ENCODE data around the gene WNT2.

DNA sequence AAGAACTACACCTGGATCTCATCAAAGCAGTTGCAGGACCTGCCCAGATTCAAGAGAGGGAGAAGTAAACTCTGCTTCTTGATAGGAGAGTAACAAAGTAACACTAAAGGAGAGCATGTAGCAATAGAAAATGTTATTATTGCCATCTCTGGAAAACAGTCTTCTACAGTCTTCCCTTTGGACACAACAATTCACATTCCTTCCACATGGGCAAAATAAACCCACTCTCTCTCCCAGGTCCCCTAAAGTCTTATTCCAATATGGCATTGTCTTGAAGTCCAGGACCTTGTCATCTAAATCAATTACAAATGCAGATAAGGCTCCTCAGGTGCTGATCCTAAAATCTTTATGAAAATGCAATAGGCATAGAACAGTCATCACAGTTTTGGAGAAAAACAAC, 10.3 kb upstream of the WNT2 start:
- TF ChIP-seq CREB5 (CRISPR knock-in tag; IDR thresholded peaks at IDR 0.05; ENCODE audit: low read depth) (no peak), ZFP30 (CRISPR knock-in tag; IDR thresholded peaks at IDR 0.05) (no peak), POU6F1 (CRISPR knock-in tag; IDR thresholded peaks at IDR 0.05; ENCODE audit: borderline replicate concordance, low read depth) (no peak), TSHZ2 (CRISPR knock-in tag; IDR thresholded peaks at IDR 0.05) (no peak), OSR1 (CRISPR knock-in tag; IDR thresholded peaks at IDR 0.05) (no peak)
